ENCODE data around the gene ZNRF2.
"Not testable (repeated sequence)": the region's sequence is repeated elsewhere in the genome, so short reads cannot be mapped to it uniquely, and the experiment has no call there.

ZNRF2 gene

GRCh38 chr7:30290317-30290716 lies 5.9 kb downstream of the ZNRF2 start:
- DNase-seq (ENCODE audit: low read depth) = not testable (repeated sequence)

- not testable (repeated sequence) for DNase-seq (ENCODE audit: low read depth)
Measured at GRCh38 chr7:30292416-30293038, 8.1 kb downstream of the ZNRF2 start.

- not testable (repeated sequence) for DNase-seq (ENCODE audit: low read depth)
Measured at GRCh38 chr7:30296304-30296703, 11.9 kb downstream of the ZNRF2 start.

- DNase-seq (ENCODE audit: low read depth) = not testable (repeated sequence)
Measured at GRCh38 chr7:30297499-30297898, 13.1 kb downstream of the ZNRF2 start.

GRCh38 chr7:30298409-30298808 lies 14.0 kb downstream of the ZNRF2 start:
- DNase-seq (ENCODE audit: low read depth) = not testable (repeated sequence)

- DNase-seq (ENCODE audit: low read depth) = no peak
Measured at GRCh38 chr7:30301751-30302150, 17.4 kb downstream of the ZNRF2 start.

GRCh38 chr7:30302656-30303311 lies 18.4 kb downstream of the ZNRF2 start:
- no peak for DNase-seq (ENCODE audit: low read depth)

- DNase-seq (ENCODE audit: low read depth) = no peak
Measured at GRCh38 chr7:30303312-30304039, 19.1 kb downstream of the ZNRF2 start.

GRCh38 chr7:30304177-30304884 lies 19.9 kb downstream of the ZNRF2 start:
- no peak for DNase-seq (ENCODE audit: low read depth)

GRCh38 chr7:30306976-30307375 lies 22.6 kb downstream of the ZNRF2 start:
- DNase-seq (ENCODE audit: low read depth) = no peak

- DNase-seq (ENCODE audit: low read depth) = no peak
Measured at GRCh38 chr7:30308389-30308788, 24.0 kb downstream of the ZNRF2 start.

- no peak for DNase-seq (ENCODE audit: low read depth)
Measured at GRCh38 chr7:30309302-30309701, 24.9 kb downstream of the ZNRF2 start.

- DNase-seq (ENCODE audit: low read depth) = no peak
Measured at GRCh38 chr7:30309842-30310435, 25.5 kb downstream of the ZNRF2 start.

GRCh38 chr7:30310674-30311362 lies 26.4 kb downstream of the ZNRF2 start:
- no peak for DNase-seq (ENCODE audit: low read depth)

GRCh38 chr7:30312178-30312577 lies 27.8 kb downstream of the ZNRF2 start:
- DNase-seq (ENCODE audit: low read depth) = no peak

- no peak for DNase-seq (ENCODE audit: low read depth)
Measured at GRCh38 chr7:30313348-30313747, 29.0 kb downstream of the ZNRF2 start.

- DNase-seq (ENCODE audit: low read depth) = no peak
Measured at GRCh38 chr7:30313793-30314192, 29.4 kb downstream of the ZNRF2 start.

- DNase-seq (ENCODE audit: low read depth) = no peak
Measured at GRCh38 chr7:30315589-30315988, 31.2 kb downstream of the ZNRF2 start.

GRCh38 chr7:30320392-30320791 lies 36.0 kb downstream of the ZNRF2 start:
- DNase-seq (ENCODE audit: low read depth) = no peak

GRCh38 chr7:30321089-30321881 lies 36.9 kb downstream of the ZNRF2 start:
- no peak for DNase-seq (ENCODE audit: low read depth)

GRCh38 chr7:30321882-30322192 lies 37.4 kb downstream of the ZNRF2 start:
- DNase-seq (ENCODE audit: low read depth) = no peak
